ENCODE data around the gene NHLRC1. TPM values are rescaled to one million over a fixed set of nuclear protein-coding genes. Genes with fewer than 3 reads are reported as not detected.

The NHLRC1 gene
- polyA plus RNA-seq, 1 donor from 2014 or later, result 0.32 TPM

GRCh38 chr6:18115356-18115755, 7.1 kb downstream of the NHLRC1 start:
- no peak overlapping the region for H2AFZ ChIP-seq (ENCODE audit: low read depth, low read length)
- H3K9me2 ChIP-seq (ENCODE audit: insufficient read depth, low read length), result no peaks in the 10 kb centered on the region
- no peaks in the 10 kb centered on the region for H4K20me1 ChIP-seq (ENCODE audit: insufficient read depth)
- H3K27ac ChIP-seq (ENCODE audit: low read length), result no peak overlapping the region
- TF ChIP-seq POLR2AphosphoS5 (IDR thresholded peaks at IDR 0.05) (no peak), RAD21 (conservative IDR thresholded peaks at IDR 0.05) (no peak), EP300 (conservative IDR thresholded peaks at IDR 0.05; ENCODE audit: poor library complexity, severe bottlenecking) (no peak), TAF1 (IDR thresholded peaks at IDR 0.05; ENCODE audit: low read depth) (no peak), CTCF (IDR thresholded peaks at IDR 0.05; ENCODE audit: poor library complexity, severe bottlenecking) (no peak), EZH2 (IDR thresholded peaks at IDR 0.05; ENCODE audit: borderline replicate concordance, insufficient read depth, low read length, poor library complexity, severe bottlenecking) (no peak), SMC3 (conservative IDR thresholded peaks at IDR 0.05; ENCODE audit: poor library complexity) (no peak), REST (IDR thresholded peaks at IDR 0.05; ENCODE audit: borderline replicate concordance) (no peak), MXI1 (conservative IDR thresholded peaks at IDR 0.05; ENCODE audit: poor library complexity, severe bottlenecking) (no peak)
- H3K27me3 ChIP-seq (ENCODE audit: insufficient read depth, low read depth, low read length), result no peaks in the 10 kb centered on the region
- no peaks in the 10 kb centered on the region for H3F3A ChIP-seq (ENCODE audit: insufficient read depth, low read length, poor library complexity, severe bottlenecking)
- no peak overlapping the region for H3K9ac ChIP-seq (ENCODE audit: low read length)
- no peaks in the 10 kb centered on the region for H3K79me2 ChIP-seq (replicated peaks; ENCODE audit: insufficient read depth, low read length)
- no peaks in the 10 kb centered on the region for H3K36me3 ChIP-seq (ENCODE audit: insufficient read depth, low read length)
- H3K4me3 ChIP-seq (ENCODE audit: low read length), result no peak overlapping the region
- no peaks in the 10 kb centered on the region for H3K9me3 ChIP-seq (ENCODE audit: low read length)
- H3K4me2 ChIP-seq (ENCODE audit: low read length), result no peak overlapping the region

- no peaks in the 10 kb centered on the region for H3K27me3 ChIP-seq (ENCODE audit: insufficient read depth, low read depth, low read length)
- H3K9ac ChIP-seq (ENCODE audit: low read length), result no peak overlapping the region
- H3K9me3 ChIP-seq (ENCODE audit: low read length), result no peaks in the 10 kb centered on the region
- H3K4me3 ChIP-seq (ENCODE audit: low read length), result no peak overlapping the region
- no peak overlapping the region for H3K27ac ChIP-seq (ENCODE audit: low read length)
- no peaks in the 10 kb centered on the region for H3K36me3 ChIP-seq (ENCODE audit: insufficient read depth, low read length)
- no peak overlapping the region for H2AFZ ChIP-seq (ENCODE audit: low read depth, low read length)
- H3K79me2 ChIP-seq (replicated peaks; ENCODE audit: insufficient read depth, low read length), result no peaks in the 10 kb centered on the region
- TF ChIP-seq POLR2AphosphoS5 (IDR thresholded peaks at IDR 0.05) (no peak), MXI1 (conservative IDR thresholded peaks at IDR 0.05; ENCODE audit: poor library complexity, severe bottlenecking) (no peak), EP300 (conservative IDR thresholded peaks at IDR 0.05; ENCODE audit: poor library complexity, severe bottlenecking) (no peak), RAD21 (conservative IDR thresholded peaks at IDR 0.05) (no peak), EZH2 (IDR thresholded peaks at IDR 0.05; ENCODE audit: borderline replicate concordance, insufficient read depth, low read length, poor library complexity, severe bottlenecking) (no peak), REST (IDR thresholded peaks at IDR 0.05; ENCODE audit: borderline replicate concordance) (no peak), CTCF (IDR thresholded peaks at IDR 0.05; ENCODE audit: poor library complexity, severe bottlenecking) (no peak), TAF1 (IDR thresholded peaks at IDR 0.05; ENCODE audit: low read depth) (no peak), SMC3 (conservative IDR thresholded peaks at IDR 0.05; ENCODE audit: poor library complexity) (no peak)
- H4K20me1 ChIP-seq (ENCODE audit: insufficient read depth), result no peaks in the 10 kb centered on the region
- no peaks in the 10 kb centered on the region for H3F3A ChIP-seq (ENCODE audit: insufficient read depth, low read length, poor library complexity, severe bottlenecking)
- no peak overlapping the region for H3K4me2 ChIP-seq (ENCODE audit: low read length)
- H3K9me2 ChIP-seq (ENCODE audit: insufficient read depth, low read length), result no peaks in the 10 kb centered on the region
Observed at GRCh38 chr6:18110162-18110561, 12.3 kb downstream of the NHLRC1 start.

Measured in neural cell (in vitro differentiated cells).